Lower leg skin (tissue), 4 donors: ENCODE measurements around the gene ERN1. TPM values are rescaled to one million over a fixed set of nuclear protein-coding genes. Genes with fewer than 3 reads are reported as not detected.
"Not testable (repeated sequence)": the region's sequence is repeated elsewhere in the genome, so short reads cannot be mapped to it uniquely, and the experiment has no call there.

Source experiments
- DNase-seq, 2 donors: peaks; one replicate each; pipeline ENCODE4 v3.0.0-alpha.2; 2019; ENCODE audit warnings: low spot score in 2 of 2
- H3K4me3 ChIP-seq: fragments of 200-600 bp; sonication (generic); 2 replicates; pipeline ENCODE4 v1.5.1; 2017; ENCODE audit warnings: mild to moderate bottlenecking, low read depth; ENCODE audit not compliant: poor library complexity, severe bottlenecking
- POLR2A ChIP-seq, 2 donors: fragments of 450-650 bp; IDR thresholded peaks; one replicate each; pipeline ENCODE4 v1.6.1; 2016 to 2017; ENCODE audit warnings: antibody characterized with exemption in 2 of 2, mild to moderate bottlenecking in 1 of 2, moderate library complexity in 1 of 2
- WGBS, 2 donors: methylation state at CpG; one replicate each; pipeline ENCODE4 v1.1.5; 2018; 5-methylcytosine and 5-hydroxymethylcytosine counted together
- intact Hi-C: fragments of 100-400 bp; cut with DNase I; formaldehyde crosslinking; loops from one replicate; pipeline ENCODE4 v1.15.0; 2023; ENCODE audit warnings: low total_unique reads
- total RNA-seq, 4 donors: library from RNA; depleted of rRNA; stranded (reverse); fragments of >200 nt; gene quantifications; one replicate each; pipeline ENCODE4 v1.1.0, GENCODE V29; 2016
- TF ChIP-seq, protein P1 (sequence below), 3 donors: fragments of 450-650 bp; IDR thresholded peaks; one replicate each; pipeline ENCODE4 v1.5.1; 2016; ENCODE audit warnings: antibody characterized with exemption in 3 of 3, mild to moderate bottlenecking in 3 of 3, moderate library complexity in 2 of 3

The ERN1 gene
- total RNA-seq, 4 donors from 2014 or later, result 18.2 to 44.0 (median 22.8) TPM

DNA sequence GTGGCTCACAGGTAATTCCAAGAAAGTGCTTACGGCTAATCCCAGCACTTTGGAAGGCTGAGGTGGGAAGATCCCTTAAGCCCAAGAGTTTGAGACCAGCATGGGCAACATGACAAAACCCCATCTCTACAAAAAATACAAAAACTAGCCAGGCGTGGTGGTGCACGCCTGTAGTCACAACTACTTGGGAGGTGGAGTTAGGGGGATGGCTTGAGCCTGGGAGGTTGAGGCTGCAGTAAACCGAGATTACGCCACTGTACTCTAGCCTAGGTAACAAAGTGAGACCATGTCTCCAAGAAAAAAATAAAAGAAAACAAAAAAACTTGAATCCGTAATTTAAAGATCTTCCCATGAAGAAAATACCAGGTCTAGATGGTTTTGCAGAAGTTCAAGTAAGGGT lies 114.5 kb downstream of the ERN1 start:
- H3K4me3 ChIP-seq, result no peak overlapping the region
- TF ChIP-seq POLR2A (IDR thresholded peaks at IDR 0.05), result no peak
- TF ChIP-seq, protein P1, sequence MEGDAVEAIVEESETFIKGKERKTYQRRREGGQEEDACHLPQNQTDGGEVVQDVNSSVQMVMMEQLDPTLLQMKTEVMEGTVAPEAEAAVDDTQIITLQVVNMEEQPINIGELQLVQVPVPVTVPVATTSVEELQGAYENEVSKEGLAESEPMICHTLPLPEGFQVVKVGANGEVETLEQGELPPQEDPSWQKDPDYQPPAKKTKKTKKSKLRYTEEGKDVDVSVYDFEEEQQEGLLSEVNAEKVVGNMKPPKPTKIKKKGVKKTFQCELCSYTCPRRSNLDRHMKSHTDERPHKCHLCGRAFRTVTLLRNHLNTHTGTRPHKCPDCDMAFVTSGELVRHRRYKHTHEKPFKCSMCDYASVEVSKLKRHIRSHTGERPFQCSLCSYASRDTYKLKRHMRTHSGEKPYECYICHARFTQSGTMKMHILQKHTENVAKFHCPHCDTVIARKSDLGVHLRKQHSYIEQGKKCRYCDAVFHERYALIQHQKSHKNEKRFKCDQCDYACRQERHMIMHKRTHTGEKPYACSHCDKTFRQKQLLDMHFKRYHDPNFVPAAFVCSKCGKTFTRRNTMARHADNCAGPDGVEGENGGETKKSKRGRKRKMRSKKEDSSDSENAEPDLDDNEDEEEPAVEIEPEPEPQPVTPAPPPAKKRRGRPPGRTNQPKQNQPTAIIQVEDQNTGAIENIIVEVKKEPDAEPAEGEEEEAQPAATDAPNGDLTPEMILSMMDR (IDR thresholded peaks at IDR 0.05), result no peak
- WGBS, 2 donors, result 94 to 97% methylated on average over 6 of the region's 6 CpGs
- no peak for DNase-seq
- intact Hi-C loops, result no loop called here

DNA sequence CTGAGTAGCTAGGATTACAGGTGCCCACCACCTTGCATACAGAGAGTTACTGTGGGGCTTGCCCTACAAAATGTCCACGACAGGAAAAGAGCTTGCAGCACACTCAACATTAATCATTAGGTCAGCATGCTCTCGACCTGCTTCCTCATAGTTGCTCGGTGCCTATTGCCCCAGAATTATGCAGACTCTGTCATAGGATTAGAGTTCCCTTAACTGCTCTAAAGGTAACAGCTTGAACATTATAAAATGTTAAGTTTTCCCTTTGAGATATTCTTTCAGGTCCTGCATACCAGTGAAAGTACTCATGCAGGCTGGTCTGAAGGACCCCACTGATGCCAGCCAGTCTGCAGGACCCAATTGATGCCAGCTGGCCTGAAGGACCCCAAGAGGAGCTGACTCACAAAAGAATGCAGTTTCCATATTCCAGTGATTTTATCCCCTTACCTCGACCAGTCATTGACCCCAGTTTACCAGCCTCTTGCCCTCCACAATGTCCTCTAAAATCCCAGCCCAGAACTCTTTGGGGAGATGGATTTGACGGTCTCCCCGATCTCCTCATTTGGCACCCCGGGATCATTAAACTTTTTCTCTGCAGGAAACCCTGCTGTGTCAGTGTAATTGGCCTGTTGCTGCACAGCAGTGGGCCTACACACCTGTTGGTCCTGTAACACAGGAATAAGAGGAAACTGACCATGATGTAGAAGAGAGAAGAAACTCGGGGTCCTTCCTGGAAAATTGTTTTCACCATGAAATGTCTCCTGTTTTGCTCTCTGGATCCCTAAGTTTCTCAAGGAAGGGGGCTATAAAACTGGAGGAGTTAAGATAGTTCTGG lies 120.2 kb downstream of the ERN1 start:
- intact Hi-C loops, result no loop called here
- WGBS, 2 donors, result 65 to 72% methylated on average over 7 to 8 of the region's 8 CpGs
- TF ChIP-seq POLR2A (IDR thresholded peaks at IDR 0.05), result no peak
- TF ChIP-seq, protein P1 (IDR thresholded peaks at IDR 0.05), result no peak
- no peak overlapping the region for H3K4me3 ChIP-seq
- peak in 1 of 2 donors; percentile 65 for DNase-seq

DNA sequence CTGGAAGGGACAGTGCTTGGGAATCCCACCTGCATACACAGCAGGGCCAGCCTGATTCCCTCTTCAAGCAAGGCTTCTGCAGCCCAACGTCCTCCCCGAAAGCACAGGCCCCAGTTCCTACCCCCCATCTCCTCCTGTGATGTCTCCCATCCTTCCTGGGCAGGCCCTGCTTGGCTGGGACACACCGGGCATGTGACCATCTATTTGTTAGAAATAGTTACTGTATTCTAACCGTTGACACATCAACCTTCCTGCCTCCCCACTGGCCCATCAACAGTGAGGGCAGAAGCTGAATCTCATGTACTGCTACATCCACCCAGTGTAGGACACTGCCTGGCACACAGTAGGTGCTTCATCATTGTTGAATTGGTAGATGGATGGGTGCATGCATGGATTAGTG lies 121.1 kb downstream of the ERN1 start:
- H3K4me3 ChIP-seq, result no peak overlapping the region
- TF ChIP-seq, protein P1 (IDR thresholded peaks at IDR 0.05), result no peak
- no peak for TF ChIP-seq POLR2A (IDR thresholded peaks at IDR 0.05)
- 53 to 58% methylated on average over 4 of the region's 4 CpGs for WGBS, 2 donors
- DNase-seq, result peak in 1 of 2 donors; percentile 82
- intact Hi-C loops, result no loop called here

DNA sequence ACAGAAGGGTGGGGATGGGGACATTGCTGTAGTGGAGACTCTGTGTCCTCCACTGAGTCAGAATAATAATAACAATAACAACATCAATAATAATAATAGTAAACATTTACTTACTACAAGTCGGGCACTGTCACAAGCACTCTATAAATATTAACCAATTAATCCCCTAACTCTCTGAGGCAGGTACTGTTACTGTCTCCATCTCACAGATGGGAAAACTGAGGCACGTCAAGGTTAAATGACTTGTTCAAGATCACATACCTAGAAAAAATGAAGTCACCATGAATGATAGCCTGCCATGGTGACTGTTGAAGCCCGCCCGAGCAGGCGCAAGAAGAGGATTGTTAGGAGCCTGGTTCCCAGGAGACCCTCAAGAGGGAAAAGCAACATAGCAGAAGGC lies 121.6 kb downstream of the ERN1 start:
- no peak overlapping the region for H3K4me3 ChIP-seq
- no peak for DNase-seq
- WGBS, 2 donors, result 77 to 80% methylated on average over 5 of the region's 5 CpGs
- TF ChIP-seq POLR2A (IDR thresholded peaks at IDR 0.05), result no peak
- TF ChIP-seq, protein P1 (IDR thresholded peaks at IDR 0.05), result no peak
- intact Hi-C loops, result no loop called here

DNA sequence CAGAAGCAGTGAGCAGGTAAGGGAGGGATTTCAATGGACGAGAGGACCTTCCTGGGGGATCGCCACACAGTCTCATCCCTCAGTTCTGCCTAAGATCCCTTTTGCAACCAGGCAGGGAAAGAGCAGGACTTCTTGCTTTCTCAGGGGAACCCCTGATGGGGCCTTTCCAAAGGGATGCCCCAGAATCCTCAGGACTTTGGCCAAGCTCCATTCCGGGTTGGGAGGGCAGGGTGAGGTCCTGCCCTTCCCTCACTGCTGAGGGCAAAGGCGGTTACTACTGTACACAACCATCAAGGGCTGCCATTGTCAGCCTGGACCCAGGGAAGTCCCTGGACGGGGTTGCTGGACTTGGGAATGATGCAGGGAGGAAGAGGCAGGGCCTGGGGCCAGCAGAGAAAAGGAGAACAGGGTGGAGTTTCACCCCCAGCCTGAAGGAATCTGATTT lies 122.1 kb downstream of the ERN1 start:
- DNase-seq, result peak in 1 of 2 donors; percentile 82
- no peak for TF ChIP-seq POLR2A (IDR thresholded peaks at IDR 0.05)
- TF ChIP-seq, protein P1 (IDR thresholded peaks at IDR 0.05), result no peak
- intact Hi-C loops, result no loop called here

DNA sequence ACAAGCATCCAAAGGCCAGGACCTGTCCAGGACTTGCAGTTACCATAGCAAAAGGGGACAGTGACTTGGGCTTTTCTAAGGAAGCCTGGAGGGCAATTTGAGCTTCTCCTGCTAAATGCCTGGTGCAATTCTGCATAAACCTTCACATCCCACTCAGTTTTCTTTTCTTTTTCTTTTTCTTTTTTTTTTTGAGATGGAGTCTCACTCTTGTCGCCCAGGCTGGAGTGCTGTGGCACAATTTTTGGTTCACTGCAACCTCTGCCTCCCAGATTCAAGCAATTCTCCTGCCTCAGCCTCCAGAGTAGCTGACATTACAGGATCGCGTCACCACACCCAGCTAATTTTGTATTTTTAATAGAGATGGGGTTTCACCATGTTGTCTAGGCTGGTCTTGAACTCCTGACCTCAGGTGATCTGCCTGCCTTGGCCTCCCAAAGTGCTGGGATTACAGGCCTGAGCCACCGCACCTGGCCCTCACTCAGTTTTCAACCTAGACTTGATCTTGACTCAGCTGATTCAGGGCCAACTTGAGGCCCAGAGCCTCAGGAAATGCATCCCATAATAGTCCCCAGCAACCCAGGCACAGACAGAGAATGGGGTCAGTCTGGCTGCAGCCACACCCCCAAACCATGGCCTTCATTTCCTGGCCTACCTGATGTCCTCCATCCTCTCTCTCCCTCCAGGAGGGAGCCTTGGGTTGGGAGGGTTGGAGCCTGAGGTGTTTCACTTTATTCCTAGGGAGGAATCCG lies 122.7 kb downstream of the ERN1 start:
- DNase-seq, result peak in 1 of 2 donors; percentile 64
- H3K4me3 ChIP-seq, intact Hi-C loops: not testable (repeated sequence)
- WGBS, 2 donors, result 90 to 94% methylated on average over 5 of the region's 5 CpGs

More for the DNA sequence above, 122.1 kb downstream of the ERN1 start:
- no peak overlapping the region for H3K4me3 ChIP-seq
- 46 to 58% methylated on average over 5 of the region's 5 CpGs for WGBS, 2 donors
